A549 (cell line): ENCODE measurements around the gene ADA.
"Not testable (repeated sequence)": the region's sequence is repeated elsewhere in the genome, so short reads cannot be mapped to it uniquely, and the experiment has no call there.

Experiments used
- CBX2 ChIP-seq: fragments of 200-600 bp; sonication (generic); IDR thresholded peaks from 2 replicates; pipeline ENCODE4 v1.6.1; 2016; ENCODE audit warnings: low read depth, mild to moderate bottlenecking, borderline replicate concordance
- FOSL2 ChIP-seq, 2 experiments: fragments of 450-650 bp in 1 of 2; fragments of >200 bp in 1 of 2; sonication (Bioruptor Twin) in 1 of 2; formaldehyde crosslinking; IDR thresholded peaks; 2 replicates each; pipeline versions ENCODE4 v1.5.0 to v1.6.1; 2016 to 2020; ENCODE audit warnings: mild to moderate bottlenecking in 1 of 2, moderate library complexity in 1 of 2
- JUN ChIP-seq, 2 experiments: fragments of >200 bp; sonication (Bioruptor Twin); formaldehyde crosslinking; IDR thresholded peaks; 2 replicates in 1 of 2; 3 replicates in 1 of 2; pipeline ENCODE4 v1.6.1; 2016 to 2017
- JUNB ChIP-seq: fragments of >200 bp; sonication (Bioruptor Twin); formaldehyde crosslinking; IDR thresholded peaks from 2 replicates; pipeline ENCODE4 v1.6.1; 2016
- NR3C1 ChIP-seq: fragments of >200 bp; sonication (Bioruptor Twin); formaldehyde crosslinking; IDR thresholded peaks from 3 replicates; pipeline ENCODE4 v1.6.1; 2017
- PHF8 ChIP-seq: fragments of 200-600 bp; sonication (generic); IDR thresholded peaks from 2 replicates; pipeline ENCODE4 v1.6.1; 2016; ENCODE audit warnings: low read depth, mild to moderate bottlenecking, antibody characterized with exemption, moderate library complexity, borderline replicate concordance
- POLR2A ChIP-seq: IDR thresholded peaks from 2 replicates; pipeline ENCODE4 v1.6.1; 2012; ENCODE audit warnings: mild to moderate bottlenecking, low read length
- TP53 ChIP-seq: fragments of 250-450 bp; sonication (Bioruptor Pico); IDR thresholded peaks from 2 replicates; pipeline ENCODE4 v1.5.0; 2021; ENCODE audit warnings: mild to moderate bottlenecking, moderate library complexity
- TF ChIP-seq, protein P1 (sequence below): fragments of >200 bp; sonication (Bioruptor Twin); formaldehyde crosslinking; IDR thresholded peaks from 3 replicates; pipeline ENCODE4 v1.5.1; 2016
- TF ChIP-seq, protein P2 (sequence below): fragments of 450-650 bp; IDR thresholded peaks from 2 replicates; pipeline ENCODE4 v1.6.1; 2014; ENCODE audit warnings: antibody characterized with exemption
- TF ChIP-seq, protein P3 (sequence below): IDR thresholded peaks from 2 replicates; pipeline ENCODE4 v1.6.1; 2012

DNA sequence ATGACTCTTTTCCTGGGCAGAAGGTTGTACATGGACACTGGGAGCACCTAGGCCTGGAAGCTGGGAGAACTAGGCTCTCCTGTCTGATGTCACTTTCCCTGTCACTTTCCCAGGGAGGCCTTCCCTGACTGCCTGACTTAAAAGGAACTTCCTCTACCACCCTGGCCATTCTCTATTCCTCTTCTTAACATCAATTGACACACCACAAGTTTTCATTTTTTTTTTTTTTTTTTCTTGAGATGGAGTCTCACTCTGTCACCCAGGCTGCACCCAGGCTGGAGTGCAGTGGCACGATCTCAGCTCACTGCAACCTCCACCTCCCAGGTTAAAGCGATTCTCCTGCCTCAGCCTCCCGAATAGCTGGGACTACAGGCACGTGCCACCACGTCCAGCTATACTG lies 45.5 kb upstream of the ADA start:
- not testable (repeated sequence) for TF ChIP-seq NR3C1; POLR2A; TP53 (CRISPR knock-in tag); FOSL2 (IDR thresholded peaks at IDR 0.05); FOSL2 (CRISPR knock-in tag; IDR thresholded peaks at IDR 0.05); JUN (IDR thresholded peaks at IDR 0.05); CBX2; PHF8; JUNB
- TF ChIP-seq, protein P1, sequence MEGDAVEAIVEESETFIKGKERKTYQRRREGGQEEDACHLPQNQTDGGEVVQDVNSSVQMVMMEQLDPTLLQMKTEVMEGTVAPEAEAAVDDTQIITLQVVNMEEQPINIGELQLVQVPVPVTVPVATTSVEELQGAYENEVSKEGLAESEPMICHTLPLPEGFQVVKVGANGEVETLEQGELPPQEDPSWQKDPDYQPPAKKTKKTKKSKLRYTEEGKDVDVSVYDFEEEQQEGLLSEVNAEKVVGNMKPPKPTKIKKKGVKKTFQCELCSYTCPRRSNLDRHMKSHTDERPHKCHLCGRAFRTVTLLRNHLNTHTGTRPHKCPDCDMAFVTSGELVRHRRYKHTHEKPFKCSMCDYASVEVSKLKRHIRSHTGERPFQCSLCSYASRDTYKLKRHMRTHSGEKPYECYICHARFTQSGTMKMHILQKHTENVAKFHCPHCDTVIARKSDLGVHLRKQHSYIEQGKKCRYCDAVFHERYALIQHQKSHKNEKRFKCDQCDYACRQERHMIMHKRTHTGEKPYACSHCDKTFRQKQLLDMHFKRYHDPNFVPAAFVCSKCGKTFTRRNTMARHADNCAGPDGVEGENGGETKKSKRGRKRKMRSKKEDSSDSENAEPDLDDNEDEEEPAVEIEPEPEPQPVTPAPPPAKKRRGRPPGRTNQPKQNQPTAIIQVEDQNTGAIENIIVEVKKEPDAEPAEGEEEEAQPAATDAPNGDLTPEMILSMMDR, result not testable (repeated sequence)
- TF ChIP-seq, protein P2, sequence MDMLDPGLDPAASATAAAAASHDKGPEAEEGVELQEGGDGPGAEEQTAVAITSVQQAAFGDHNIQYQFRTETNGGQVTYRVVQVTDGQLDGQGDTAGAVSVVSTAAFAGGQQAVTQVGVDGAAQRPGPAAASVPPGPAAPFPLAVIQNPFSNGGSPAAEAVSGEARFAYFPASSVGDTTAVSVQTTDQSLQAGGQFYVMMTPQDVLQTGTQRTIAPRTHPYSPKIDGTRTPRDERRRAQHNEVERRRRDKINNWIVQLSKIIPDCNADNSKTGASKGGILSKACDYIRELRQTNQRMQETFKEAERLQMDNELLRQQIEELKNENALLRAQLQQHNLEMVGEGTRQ, result not testable (repeated sequence)
- TF ChIP-seq, protein P3, sequence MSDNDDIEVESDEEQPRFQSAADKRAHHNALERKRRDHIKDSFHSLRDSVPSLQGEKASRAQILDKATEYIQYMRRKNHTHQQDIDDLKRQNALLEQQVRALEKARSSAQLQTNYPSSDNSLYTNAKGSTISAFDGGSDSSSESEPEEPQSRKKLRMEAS, result not testable (repeated sequence)
